GM19099 (cell line): ENCODE data around the gene KRT85.

Experiments used
- POLR2A ChIP-seq: IDR thresholded peaks from 3 replicates; pipeline ENCODE4 v1.6.1; 2011; ENCODE audit warnings: low read depth; ENCODE audit not compliant: insufficient read length; ENCODE audit errors: extremely low read depth

The KRT85 gene

DNA sequence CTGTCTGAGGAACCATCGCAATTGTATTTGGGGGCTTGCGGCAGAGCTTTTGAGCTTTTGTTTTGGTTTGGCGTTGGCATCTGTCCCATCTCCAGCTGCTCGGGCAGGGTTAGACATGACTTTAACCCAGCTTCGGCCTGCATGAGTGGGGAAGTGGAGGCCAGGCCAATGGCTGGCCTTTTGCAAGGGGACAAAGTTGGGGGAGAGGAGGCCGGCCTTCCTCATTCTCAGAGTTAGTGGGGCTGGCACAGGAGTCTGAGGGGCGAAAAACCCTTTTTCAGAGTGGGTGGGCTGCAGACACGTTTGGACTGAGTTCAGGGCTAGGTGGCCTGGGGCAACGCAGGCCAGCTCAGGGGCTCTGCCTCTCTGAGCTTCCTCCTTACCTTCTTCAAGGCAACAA, 33.6 kb upstream of the KRT85 start:
- TF ChIP-seq POLR2A = no peak

DNA sequence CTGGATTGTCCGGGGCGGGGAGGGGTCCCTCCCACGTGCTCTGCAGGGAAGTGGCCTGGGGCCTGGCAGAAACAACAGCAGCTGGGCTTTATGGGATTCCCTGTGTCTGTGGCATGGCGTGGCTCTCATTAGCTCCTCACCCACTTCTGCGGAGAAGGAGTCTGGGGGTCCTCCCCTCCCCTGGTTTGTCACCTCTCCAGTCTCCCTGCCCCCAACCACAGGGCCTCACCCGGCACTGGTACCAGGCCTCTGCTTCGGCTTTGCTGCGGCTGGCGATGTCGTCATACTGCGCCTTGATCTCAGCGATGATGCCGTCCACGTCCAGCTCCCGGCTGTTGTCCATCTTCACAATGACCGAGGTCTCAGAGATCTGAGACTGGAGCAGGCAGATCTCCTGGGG, 32.5 kb upstream of the KRT85 start:
- TF ChIP-seq POLR2A = no peak

DNA sequence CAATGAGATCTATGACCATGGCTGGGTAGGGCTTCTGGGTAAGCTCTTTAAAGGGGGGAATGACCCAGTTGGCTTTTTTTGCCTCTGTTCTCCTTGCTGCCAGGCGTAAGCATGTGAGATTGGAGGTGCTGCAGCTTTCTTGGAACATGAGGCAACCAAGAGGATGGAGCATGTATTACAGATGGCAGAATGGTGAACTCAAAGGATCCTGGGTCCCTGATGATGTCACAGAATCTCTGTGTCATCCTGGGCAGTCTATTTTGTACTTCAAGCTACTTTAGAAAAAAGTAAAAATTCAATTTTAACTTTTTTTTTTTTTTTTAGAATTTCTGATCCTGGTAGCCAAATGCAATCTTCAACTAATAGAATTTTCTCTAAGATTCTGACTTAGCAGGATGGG, 30.9 kb upstream of the KRT85 start:
- TF ChIP-seq POLR2A = no peak

DNA sequence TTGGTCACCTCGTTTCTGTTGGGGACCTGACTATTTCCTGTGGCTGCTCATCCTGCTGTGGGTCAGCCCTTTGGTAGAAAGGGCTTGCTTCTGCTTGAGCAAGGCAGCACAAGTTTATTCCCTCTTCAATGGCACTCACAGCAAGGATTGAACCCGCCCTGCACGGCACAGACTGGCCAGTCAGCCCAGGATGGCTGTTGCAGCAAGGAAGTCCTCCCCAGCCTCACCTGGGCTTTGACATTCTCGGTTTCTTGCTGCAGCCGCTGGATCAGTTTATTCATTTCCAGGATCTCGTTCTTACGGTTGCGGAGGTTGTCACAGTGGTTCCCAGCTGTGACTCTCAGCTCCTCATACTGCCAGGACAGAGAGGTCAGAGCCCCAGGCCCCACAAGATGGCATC, 29.4 kb upstream of the KRT85 start:
- TF ChIP-seq POLR2A = no peak

DNA sequence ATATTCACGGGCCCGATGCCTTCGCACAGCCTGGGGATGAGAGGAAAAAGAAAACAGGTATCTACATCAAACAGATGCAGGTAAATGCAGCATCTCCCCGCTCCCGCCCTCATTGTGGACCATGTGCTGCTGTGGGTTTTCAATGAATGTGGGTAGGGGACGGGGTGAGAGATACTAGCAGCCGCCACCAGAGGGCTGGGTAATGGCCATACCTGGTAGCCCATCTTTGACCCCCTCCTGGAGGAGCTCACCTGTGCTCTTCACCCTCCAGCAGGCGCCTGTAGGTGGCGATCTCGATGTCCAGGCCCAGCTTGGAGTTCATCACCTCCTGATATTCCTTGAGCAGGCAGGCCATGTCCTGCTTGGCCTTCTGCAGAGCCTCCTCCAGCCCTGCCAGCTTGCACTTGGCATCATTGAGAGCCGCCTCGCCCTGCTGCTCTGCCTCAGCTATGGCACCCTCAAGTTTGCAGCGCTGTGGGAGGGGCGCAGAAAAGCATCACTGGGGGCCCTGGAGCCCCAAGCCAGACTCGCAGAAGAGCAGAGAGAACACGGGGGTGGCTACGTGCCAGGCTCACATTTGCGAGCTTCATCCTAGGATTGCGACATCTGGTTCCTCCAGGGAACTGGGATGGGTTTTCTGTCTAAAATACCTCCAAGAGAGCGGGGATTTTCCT, 28.6 kb upstream of the KRT85 start:
- no peak for TF ChIP-seq POLR2A

DNA sequence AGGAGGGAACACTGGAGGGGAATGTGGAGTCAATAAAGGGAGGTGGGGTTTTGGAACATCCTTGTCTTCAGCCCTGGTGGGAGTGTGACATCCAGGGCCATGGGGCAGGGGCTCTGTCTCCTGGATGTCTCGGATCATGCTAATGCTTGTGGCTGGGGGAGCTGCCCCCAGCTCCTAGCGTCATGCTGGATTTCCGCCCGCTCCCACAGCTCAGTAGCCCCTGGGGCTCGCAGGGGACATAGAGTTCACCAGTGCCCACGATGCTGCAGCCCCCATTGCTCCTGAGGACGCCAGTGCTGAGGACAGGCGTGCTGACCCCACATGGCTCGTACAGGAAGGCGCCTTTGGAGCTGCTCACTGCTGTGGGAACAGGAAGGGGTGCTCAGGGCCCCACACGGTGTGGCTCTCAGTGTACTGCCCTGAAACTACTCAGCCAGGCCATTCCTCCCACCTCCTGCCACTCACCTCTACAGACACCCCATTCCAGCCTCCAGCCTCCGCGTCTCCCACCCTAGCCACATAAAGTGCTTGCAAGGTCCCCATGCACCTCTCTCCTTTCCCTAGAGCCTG, 27.6 kb upstream of the KRT85 start:
- no peak for TF ChIP-seq POLR2A

DNA sequence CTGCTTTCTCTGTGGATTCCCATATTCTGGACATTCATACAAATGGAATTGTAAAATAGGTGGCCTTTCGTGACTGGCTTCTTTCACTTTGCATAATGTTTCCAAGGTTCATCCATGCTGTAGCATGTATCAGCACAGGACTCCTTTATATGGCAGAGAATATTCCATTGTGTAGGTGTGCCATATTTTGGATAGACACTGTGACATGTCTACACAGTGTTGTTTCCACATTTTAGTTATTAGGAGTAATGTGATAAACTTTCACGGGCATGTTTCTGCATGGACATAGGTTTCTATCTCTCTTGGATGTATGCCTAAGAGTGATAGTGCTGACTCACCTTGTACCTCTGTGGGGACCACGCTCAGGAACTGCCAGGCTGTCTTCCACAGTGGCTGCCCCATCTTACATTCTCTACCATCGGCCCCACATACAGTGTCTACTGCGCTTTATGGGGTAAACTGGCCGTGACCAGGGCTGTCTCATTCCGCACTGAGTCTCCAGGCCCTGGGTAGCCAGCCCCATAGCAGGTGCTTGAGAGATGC, 25.3 kb upstream of the KRT85 start:
- TF ChIP-seq POLR2A = no peak

DNA sequence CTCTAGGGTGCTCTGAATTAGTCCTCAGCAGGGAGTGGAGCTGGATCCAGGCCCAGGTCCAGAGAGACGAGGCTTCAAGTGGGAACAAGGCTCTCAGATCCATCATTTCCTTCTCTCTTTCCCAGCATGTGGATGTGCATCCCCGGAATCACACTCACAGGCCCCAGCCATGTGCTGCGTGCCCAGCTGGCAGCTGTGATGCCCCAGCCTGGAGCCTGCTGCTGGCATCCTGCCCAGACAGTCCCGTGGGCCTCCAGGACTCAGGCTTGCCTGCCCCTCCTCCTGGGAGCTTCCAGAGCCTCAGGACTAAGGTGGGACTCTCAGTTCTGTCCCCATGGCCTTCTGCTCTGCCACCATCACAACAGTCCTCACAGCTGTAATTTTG, 24.3 kb upstream of the KRT85 start:
- TF ChIP-seq POLR2A = no peak

DNA sequence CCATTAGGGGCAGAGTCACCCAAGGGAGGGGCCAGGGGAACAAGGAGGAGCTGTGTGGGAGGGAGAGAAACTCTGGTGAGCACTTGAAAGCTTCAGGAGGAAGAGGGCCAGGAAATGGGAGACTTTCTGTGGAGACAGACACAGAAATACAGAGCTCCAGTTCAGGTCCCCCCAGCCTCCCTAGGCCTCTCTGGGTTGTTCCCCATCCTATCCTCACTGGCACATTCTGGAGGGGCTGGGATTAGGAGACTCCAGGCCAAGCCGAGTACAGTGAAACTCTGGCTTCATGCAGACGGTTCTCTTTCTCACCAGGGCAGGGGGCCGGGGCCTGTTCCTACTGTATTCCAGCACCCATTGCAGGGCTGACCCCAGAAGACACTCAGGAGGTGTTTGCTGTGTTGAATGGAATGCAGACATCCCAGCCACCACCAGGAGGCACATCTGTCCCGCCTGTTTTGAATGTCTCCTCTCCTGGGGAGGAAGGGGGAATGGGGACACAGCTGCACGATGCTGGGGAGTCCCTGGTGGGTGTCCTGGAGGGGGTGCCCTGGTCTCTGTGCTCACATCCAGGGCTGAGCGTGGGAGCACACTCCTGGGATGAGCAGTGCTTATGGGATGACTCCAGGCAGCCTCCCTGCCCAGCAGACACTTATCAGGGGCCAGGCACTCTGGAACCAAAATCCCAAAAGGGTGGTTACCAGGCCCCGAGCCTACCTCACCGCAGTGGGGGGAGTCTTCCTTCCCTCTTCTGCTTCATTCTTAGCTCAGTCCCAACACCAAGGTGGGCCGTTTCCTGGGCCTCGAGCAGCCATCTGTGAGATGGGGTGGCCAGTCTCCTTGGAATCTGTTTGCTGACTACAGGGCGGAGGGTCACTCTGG, 23.7 kb upstream of the KRT85 start:
- no peak for TF ChIP-seq POLR2A

DNA sequence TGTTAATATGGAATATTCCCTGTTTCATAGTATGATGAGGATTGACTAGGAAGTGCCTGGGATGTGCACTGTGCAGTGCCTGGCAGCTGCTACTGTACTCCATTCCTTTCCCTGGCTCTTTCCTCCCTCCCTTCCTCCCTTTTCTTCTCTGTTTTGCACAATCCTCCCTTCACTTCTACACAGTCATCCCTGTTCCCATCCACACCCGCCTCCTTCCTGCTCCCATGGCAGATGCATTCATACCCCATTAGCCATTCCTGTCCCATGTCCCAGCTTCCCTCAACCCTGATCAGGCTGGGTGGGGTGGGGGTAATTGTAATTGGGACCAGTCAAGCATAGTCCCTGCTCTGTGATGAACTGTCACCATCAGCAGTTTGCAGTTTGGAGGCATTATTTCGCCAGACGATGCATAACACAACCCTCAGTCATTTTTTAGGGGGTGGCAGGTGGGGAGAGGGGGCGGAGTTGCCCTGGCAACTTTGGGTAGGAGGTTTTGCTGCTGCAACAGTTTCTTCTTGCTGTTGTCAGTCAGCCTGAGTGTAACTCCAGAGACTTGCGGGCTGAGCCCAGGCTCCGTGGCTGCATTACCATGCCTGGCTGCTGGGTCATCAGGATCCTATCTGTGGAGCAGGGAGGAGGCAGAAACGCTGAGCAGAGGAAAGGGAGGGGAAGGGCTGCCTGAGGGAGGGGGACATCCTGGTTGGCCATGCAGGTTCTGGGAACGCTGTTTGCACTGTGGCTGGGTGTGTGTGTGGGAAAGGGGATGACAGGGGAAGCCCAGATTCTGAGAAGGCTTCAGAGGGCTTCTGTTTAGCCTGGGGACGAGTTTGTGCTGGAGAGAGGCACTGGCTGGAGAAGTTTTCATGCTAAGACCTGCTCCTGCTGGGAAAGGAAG, 22.3 kb upstream of the KRT85 start:
- no peak for TF ChIP-seq POLR2A

DNA sequence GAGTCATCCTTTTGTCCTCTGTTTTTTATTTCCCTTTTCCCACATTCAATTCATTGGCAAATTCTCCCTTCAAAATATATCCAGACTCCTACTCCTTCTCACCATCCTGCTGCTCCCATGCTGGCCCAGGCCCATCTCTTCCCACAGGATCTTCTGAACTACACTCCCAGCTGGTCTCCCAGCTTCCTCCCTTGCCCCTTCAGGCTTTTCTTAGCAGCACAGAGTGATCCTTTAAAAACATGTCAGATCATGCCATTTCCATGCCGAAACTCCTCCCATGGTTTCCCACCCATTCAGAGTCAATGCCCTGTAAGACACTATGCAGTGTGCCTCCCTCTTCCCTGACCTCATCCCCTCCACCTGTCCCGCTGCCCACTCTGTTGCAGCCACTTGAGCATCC, 20.6 kb upstream of the KRT85 start:
- no peak for TF ChIP-seq POLR2A

DNA sequence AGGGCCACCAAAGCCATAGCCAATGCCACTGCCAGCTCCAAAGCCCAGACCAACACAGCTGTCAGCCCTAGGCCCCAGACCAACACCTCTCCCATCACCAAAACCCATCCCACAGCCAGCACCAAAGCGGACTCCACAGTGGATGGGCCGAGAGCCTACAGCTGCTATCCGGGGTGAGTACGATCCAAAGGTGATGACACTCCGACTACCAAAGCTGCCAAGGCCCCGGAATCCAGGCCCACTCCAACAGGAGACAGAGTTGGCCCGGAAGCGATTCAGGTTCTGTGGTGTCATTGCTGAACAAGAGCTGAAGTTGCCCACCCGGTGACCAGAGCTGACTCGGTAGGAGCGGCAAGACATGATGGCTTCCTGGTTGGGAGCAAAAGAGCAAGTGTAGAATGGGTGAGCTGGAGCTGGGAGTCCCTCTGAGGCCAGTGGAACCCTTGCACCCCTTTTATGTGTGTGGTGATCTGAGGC, 18.0 kb upstream of the KRT85 start, which contains the start of gene KRT84:
Gene KRT84 (minus strand): TSS at position 427 of the 477 bp plus-strand sequence. CDS start 67 bp downstream, at position 360.
- no peak for TF ChIP-seq POLR2A

DNA sequence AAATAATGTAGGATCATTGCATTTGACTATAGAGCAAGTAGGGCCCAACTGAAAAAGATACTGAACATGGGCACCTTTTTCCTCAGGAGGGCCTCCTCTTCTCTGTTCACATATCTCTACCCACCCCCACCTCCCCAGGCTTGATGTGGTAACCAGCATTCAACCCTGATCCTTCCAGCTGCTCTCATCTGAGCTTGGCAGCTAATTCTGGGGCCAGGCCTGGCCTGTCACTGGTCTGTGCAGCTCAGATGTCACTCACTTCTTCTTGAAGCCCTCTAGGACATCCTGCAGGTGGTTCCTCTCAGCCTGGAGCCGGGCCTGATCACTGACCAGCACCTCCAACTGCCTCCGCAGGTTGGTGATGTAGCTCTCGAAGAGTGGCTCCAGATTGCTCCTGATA, 16.1 kb upstream of the KRT85 start:
- TF ChIP-seq POLR2A = no peak

DNA sequence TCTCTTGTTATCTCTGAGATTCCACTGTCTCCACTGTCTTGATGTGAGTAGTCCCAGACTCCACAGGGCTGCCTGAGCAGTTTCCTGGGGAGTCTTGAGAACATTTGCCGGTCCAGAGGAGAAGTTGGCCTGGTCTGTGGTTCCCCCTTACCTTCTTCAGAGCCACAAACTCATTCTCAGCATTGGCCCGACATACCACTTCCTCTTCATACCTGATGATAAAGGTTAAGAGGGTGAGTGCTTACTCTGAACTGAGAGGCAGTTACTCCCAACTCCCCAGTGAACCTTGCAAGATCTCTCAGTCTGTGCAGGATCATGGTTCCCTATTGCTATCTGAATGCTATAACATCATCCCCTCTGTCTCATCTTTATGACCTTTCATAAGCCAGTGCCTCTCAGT, 15.6 kb upstream of the KRT85 start:
- no peak for TF ChIP-seq POLR2A
